ENCODE data around the gene C16orf74.

DNA sequence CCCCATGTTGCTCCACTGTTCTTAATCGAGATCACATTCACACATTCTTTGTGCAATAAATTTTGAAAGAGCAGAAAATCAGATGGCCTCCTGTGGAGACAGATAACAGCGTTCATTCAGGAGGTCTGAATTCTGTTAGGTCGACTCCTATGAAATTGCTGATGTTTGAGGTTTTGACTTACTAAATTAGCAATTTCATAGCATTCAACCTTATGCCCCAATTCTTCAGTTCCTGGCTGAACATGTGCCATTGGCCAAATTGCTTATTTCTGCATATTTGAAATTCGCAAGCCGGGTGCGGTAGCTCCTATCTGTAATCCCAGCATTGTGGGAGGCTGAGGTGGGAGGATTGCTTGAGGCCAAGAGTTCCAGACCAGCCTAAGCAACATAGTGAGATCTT is 22.1 kb upstream of the C16orf74 start:
- TF ChIP-seq, protein P1, sequence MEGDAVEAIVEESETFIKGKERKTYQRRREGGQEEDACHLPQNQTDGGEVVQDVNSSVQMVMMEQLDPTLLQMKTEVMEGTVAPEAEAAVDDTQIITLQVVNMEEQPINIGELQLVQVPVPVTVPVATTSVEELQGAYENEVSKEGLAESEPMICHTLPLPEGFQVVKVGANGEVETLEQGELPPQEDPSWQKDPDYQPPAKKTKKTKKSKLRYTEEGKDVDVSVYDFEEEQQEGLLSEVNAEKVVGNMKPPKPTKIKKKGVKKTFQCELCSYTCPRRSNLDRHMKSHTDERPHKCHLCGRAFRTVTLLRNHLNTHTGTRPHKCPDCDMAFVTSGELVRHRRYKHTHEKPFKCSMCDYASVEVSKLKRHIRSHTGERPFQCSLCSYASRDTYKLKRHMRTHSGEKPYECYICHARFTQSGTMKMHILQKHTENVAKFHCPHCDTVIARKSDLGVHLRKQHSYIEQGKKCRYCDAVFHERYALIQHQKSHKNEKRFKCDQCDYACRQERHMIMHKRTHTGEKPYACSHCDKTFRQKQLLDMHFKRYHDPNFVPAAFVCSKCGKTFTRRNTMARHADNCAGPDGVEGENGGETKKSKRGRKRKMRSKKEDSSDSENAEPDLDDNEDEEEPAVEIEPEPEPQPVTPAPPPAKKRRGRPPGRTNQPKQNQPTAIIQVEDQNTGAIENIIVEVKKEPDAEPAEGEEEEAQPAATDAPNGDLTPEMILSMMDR (IDR thresholded peaks at IDR 0.05) = no peak
- TF ChIP-seq POLR2A (IDR thresholded peaks at IDR 0.05) = no peak
- no peak for TF ChIP-seq POLR2AphosphoS5 (IDR thresholded peaks at IDR 0.05)
- no peak for TF ChIP-seq EP300 (IDR thresholded peaks at IDR 0.05)
